Mesendoderm (in vitro differentiated cells): ENCODE data around the gene STOM.

Experiments used
- DNase-seq: peaks from one replicate; pipeline ENCODE4 v3.0.0; 2013
- H2AK5ac ChIP-seq: 2 replicates; pipeline ENCODE4 v1.6.1; 2013; ENCODE audit warnings: low read length, inconsistent platforms
- H2BK120ac ChIP-seq: 2 replicates; pipeline ENCODE4 v1.6.1; 2013; ENCODE audit warnings: low read depth, mild to moderate bottlenecking, low read length, moderate library complexity, mixed read lengths
- H2BK15ac ChIP-seq: replicated peaks from 2 replicates; pipeline ENCODE4 v1.6.1; 2013; ENCODE audit warnings: low read depth, mild to moderate bottlenecking, moderate library complexity
- H2BK5ac ChIP-seq: 2 replicates; pipeline ENCODE4 v1.6.1; 2013; ENCODE audit warnings: low read length, inconsistent platforms
- H3K18ac ChIP-seq: 2 replicates; pipeline ENCODE4 v1.6.1; 2013; ENCODE audit warnings: mild to moderate bottlenecking, low read length, mixed read lengths
- H3K23ac ChIP-seq: one replicate; pipeline ENCODE4 v1.6.1; 2013; ENCODE audit warnings: low read length
- H3K27ac ChIP-seq: 2 replicates; pipeline ENCODE4 v1.5.1; 2013; ENCODE audit warnings: low read depth, mild to moderate bottlenecking, inconsistent platforms, low read length, moderate library complexity
- H3K27me3 ChIP-seq: 2 replicates; pipeline ENCODE4 v1.6.1; 2013; ENCODE audit warnings: low read length, control low read depth, mild to moderate bottlenecking, inconsistent platforms; ENCODE audit not compliant: insufficient read depth, poor library complexity
- H3K36me3 ChIP-seq: 2 replicates; pipeline ENCODE4 v1.6.1; 2013; ENCODE audit warnings: low read length, inconsistent platforms; ENCODE audit not compliant: control insufficient read depth, insufficient read depth
- H3K4ac ChIP-seq: one replicate; pipeline ENCODE4 v1.6.1; 2013; ENCODE audit warnings: low read depth, mild to moderate bottlenecking, low read length, moderate library complexity
- H3K4me1 ChIP-seq: 2 replicates; pipeline ENCODE4 v1.6.1; 2013; ENCODE audit warnings: low read depth, low read length, inconsistent platforms; ENCODE audit not compliant: control insufficient read depth
- H3K4me2 ChIP-seq: 2 replicates; pipeline ENCODE4 v1.6.1; 2013; ENCODE audit warnings: low read length
- H3K4me3 ChIP-seq: 2 replicates; pipeline ENCODE4 v1.5.1; 2013; ENCODE audit warnings: mild to moderate bottlenecking, low read length
- H3K56ac ChIP-seq: one replicate; pipeline ENCODE4 v1.6.1; 2013; ENCODE audit warnings: low read length
- H3K79me1 ChIP-seq: 2 replicates; pipeline ENCODE4 v1.6.1; 2013; ENCODE audit warnings: low read length, inconsistent platforms
- H3K79me2 ChIP-seq: 2 replicates; pipeline ENCODE4 v1.6.1; 2013; ENCODE audit warnings: mild to moderate bottlenecking, low read length; ENCODE audit not compliant: control insufficient read depth, insufficient read depth
- H3K9ac ChIP-seq: 2 replicates; pipeline ENCODE4 v1.6.1; 2013; ENCODE audit warnings: low read length, inconsistent platforms
- H4K5ac ChIP-seq: one replicate; pipeline ENCODE4 v1.6.1; 2013; ENCODE audit warnings: low read length
- H4K8ac ChIP-seq: one replicate; pipeline ENCODE4 v1.6.1; 2013; ENCODE audit warnings: low read depth, mild to moderate bottlenecking, control low read depth, low read length, moderate library complexity
- WGBS: extraction: QIAGEN DNeasy Blood & Tissue Kit; methylation state at CpG from one replicate; pipeline ENCODE4 v1.1.7; 2013; ENCODE audit warnings: low lambda C conversion rate, missing lambda C conversion rate; ENCODE audit not compliant: insufficient coverage; ENCODE audit errors: extremely low coverage; 5-methylcytosine and 5-hydroxymethylcytosine counted together

Gene STOM

DNA sequence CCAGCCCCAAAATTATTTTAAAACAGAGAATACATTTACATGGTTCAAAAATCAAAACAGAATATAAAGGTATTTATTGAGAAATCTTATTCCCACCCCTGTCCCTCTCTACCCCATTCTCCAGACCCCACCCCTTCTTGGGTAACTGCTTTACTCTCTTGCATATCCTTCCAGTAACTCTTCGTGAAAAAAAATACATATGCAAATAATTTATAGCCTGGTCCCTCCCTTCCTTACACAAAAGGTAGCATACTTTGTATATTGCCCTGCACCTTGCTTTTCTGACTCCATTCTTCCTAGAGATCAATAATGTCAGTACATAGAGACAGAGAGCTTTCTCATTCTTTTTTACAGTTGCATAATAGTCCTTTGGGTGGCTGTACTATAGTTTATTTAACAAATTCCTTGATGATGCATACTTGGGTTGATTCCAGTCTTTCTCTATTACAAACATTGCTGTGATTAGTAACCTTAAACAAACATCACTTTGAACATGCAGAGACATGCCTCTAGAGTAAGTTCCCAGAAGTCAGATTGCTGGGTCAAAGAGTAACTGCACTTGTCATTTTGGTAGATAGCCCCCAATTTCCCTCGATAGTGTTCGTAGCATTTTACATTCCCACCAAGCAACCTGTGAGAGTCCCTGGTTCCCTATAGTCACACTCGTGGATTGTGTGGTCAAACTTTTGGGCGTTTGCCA, 47.9 kb downstream of the STOM start:
- DNase-seq: no peak
- Histone ChIP-seq H3K4me1 (no peaks in the 10 kb centered on the region), H2BK5ac (no peak overlapping the region), H3K4me2 (no peak overlapping the region), H3K27ac (no peak overlapping the region), H3K79me2 (no peaks in the 10 kb centered on the region), H2BK15ac (no peak overlapping the region), H3K18ac (no peak overlapping the region), H3K36me3 (no peaks in the 10 kb centered on the region), H3K27me3 (no peaks in the 10 kb centered on the region), H4K5ac (no peak overlapping the region), H3K4me3 (no peak overlapping the region), H4K8ac (no peak overlapping the region), H3K56ac (no peak overlapping the region), H3K23ac (no peak overlapping the region), H2BK120ac (no peak overlapping the region), H3K9ac (no peak overlapping the region), H3K79me1 (no peaks in the 10 kb centered on the region), H2AK5ac (no peak overlapping the region), H3K4ac (no peak overlapping the region)
- WGBS: no CpG with 5 or more reads among the region's 5 CpGs

DNA sequence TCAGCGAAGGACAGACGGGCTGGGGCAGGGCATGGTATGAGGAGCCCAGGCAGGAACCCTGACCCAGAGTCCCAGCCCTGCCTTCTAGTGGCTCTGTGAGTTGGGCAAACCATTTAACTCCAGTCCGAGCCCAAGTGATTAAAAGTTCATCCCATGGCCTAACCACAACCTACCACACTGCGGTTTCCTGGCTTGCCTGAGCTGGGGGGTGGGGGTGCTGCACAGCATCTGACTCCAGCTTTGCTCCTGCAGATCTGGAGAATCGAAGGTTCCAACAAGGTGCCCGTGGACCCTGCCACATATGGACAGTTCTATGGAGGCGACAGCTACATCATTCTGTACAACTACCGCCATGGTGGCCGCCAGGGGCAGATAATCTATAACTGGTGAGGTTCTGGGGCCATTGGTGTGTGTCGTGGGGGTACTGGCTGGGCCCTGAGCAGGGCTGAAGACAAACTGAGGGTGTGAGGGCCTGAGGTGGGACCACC, 49.0 kb downstream of the STOM start:
- Histone ChIP-seq H3K18ac (no peak overlapping the region), H3K4me1 (no peaks in the 10 kb centered on the region), H3K56ac (no peak overlapping the region), H3K27me3 (no peaks in the 10 kb centered on the region), H2BK15ac (no peak overlapping the region), H3K23ac (no peak overlapping the region), H2BK5ac (no peak overlapping the region), H4K5ac (no peak overlapping the region), H2BK120ac (no peak overlapping the region), H4K8ac (no peak overlapping the region), H3K79me1 (no peaks in the 10 kb centered on the region), H3K4me3 (no peak overlapping the region), H3K79me2 (no peaks in the 10 kb centered on the region), H3K4me2 (no peak overlapping the region), H3K4ac (no peak overlapping the region), H3K27ac (no peak overlapping the region), H3K9ac (no peak overlapping the region), H3K36me3 (no peaks in the 10 kb centered on the region), H2AK5ac (no peak overlapping the region)
- no CpG with 5 or more reads among the region's 10 CpGs for WGBS
- no peak for DNase-seq

DNA sequence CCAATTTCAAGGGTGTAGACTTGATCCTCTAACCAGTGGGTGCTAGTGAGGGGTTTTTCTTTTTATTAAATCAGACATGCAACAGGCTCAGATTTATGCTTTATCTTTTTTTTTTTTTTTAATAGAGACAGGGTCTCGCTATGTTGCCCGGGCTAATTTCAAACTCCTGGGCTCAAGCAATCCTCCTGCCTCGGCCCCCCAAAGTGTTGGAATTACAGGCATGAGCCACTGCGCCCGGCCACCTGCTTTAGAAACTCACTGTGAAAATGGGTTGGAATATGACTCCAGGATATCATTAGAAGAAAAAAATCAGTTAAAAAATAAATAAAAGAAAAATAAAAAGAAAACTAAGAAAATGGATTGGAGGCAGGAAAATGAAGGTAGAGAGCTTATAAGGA, 50.7 kb downstream of the STOM start:
- Histone ChIP-seq H2AK5ac (no peak overlapping the region), H3K27me3 (no peaks in the 10 kb centered on the region), H4K8ac (no peak overlapping the region), H3K56ac (no peak overlapping the region), H4K5ac (no peak overlapping the region), H3K36me3 (no peaks in the 10 kb centered on the region), H2BK15ac (no peak overlapping the region), H3K4me2 (no peak overlapping the region), H3K23ac (no peak overlapping the region), H2BK5ac (no peak overlapping the region), H3K18ac (no peak overlapping the region), H3K79me1 (no peaks in the 10 kb centered on the region), H3K4ac (no peak overlapping the region), H3K79me2 (no peaks in the 10 kb centered on the region), H3K4me3 (no peak overlapping the region), H3K9ac (no peak overlapping the region), H3K27ac (no peak overlapping the region), H2BK120ac (no peak overlapping the region), H3K4me1 (no peaks in the 10 kb centered on the region)
- DNase-seq: no peak
- no CpG with 5 or more reads among the region's 5 CpGs for WGBS

DNA sequence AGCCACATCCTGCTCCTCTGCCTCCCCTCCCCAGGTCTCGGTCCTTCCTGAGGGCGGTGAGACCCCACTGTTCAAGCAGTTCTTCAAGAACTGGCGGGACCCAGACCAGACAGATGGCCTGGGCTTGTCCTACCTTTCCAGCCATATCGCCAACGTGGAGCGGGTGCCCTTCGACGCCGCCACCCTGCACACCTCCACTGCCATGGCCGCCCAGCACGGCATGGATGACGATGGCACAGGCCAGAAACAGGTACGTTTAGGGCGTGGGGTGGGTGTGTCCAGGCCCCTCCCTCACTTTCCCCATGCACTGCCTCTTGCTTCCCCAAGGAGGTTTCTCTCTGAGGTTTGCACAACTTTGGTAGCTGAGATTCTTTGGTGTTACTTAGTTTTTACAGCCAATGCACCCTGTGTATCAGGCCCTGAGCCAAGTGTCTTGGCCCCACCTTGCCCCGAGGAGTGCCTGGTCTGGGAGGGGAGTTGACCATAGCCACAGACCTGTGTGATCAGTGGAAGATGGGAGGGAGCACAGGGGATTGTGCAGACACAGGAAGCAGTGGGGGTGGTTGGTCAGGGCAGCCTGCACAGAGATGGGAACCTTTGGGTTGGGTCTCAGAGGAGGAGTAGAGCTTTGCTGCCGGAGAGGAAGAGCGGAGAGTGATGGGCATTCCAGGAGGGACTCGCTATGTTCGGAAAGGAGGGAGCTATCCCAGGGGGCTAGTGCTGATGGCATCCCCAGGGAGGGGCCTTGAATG, 51.2 kb downstream of the STOM start:
- no peak overlapping the region for H4K5ac ChIP-seq
- no peaks in the 10 kb centered on the region for H3K79me1 ChIP-seq
- H3K9ac ChIP-seq: no peak overlapping the region
- no peaks in the 10 kb centered on the region for H3K36me3 ChIP-seq
- no peak overlapping the region for H3K18ac ChIP-seq
- no peak overlapping the region for H3K4ac ChIP-seq
- H2BK5ac ChIP-seq: no peak overlapping the region
- H3K27ac ChIP-seq: no peak overlapping the region
- H3K4me3 ChIP-seq: no peak overlapping the region
- no peak for DNase-seq
- H3K4me2 ChIP-seq: no peak overlapping the region
- no peak overlapping the region for H3K56ac ChIP-seq
- no peaks in the 10 kb centered on the region for H3K4me1 ChIP-seq
- no peak overlapping the region for H2BK120ac ChIP-seq
- no peak overlapping the region for H3K23ac ChIP-seq
- no peak overlapping the region for H2AK5ac ChIP-seq
- H4K8ac ChIP-seq: no peak overlapping the region
- no CpG with 5 or more reads among the region's 19 CpGs for WGBS
- H3K79me2 ChIP-seq: no peaks in the 10 kb centered on the region
- no peaks in the 10 kb centered on the region for H3K27me3 ChIP-seq
- H2BK15ac ChIP-seq: no peak overlapping the region

DNA sequence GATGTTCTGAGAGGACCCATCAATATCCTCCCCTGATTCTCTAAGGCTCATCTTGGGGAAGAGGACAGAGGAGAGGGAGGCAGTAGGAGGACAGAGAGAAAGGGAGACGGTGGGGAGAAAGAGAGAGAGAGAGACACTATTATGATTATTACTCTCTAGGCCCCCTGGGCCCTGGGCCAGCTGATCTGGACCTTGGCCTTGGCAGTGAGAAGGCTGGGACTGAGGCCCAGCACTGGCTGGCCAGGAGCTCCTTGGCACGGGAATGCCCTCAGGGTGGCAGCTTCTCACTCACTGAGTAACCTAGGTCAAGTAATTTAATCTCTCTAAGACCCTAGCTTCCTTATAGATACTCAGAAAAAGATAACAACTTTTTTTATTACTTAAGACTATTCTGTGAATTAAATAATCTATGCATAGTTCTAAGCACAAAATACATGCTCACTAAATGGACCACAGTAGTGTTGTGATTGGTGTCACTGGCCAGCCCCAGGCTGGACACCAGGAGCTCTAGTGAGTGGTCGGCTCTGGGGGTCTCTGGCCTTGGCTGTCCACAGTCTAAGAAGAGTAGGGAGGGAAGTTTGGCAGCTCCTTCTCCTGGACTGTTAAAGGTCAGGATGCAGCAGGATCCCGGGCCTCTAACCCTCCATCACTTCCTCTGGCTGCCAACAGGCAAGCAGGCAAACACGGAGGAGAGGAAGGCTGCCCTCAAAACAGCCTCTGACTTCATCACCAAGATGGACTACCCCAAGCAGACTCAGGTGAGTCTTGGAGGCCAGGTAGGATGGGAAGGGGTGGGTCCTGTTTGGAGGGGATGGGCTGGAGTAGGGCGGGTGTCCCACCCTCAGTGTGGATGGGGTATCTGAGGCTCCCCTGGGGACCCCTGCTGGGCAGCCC, 52.1 kb downstream of the STOM start:
- H3K56ac ChIP-seq: no peak overlapping the region
- no peak overlapping the region for H3K4me3 ChIP-seq
- no CpG with 5 or more reads among the region's 6 CpGs for WGBS
- H4K5ac ChIP-seq: no peak overlapping the region
- H3K9ac ChIP-seq: no peak overlapping the region
- no peak overlapping the region for H3K4ac ChIP-seq
- H3K27ac ChIP-seq: no peak overlapping the region
- H3K4me2 ChIP-seq: no peak overlapping the region
- no peak overlapping the region for H2BK5ac ChIP-seq
- H3K27me3 ChIP-seq: no peaks in the 10 kb centered on the region
- H3K4me1 ChIP-seq: no peaks in the 10 kb centered on the region
- H2AK5ac ChIP-seq: no peak overlapping the region
- no peaks in the 10 kb centered on the region for H3K36me3 ChIP-seq
- H3K79me2 ChIP-seq: no peaks in the 10 kb centered on the region
- no peak for DNase-seq
- H4K8ac ChIP-seq: no peak overlapping the region
- H2BK15ac ChIP-seq: no peak overlapping the region
- H2BK120ac ChIP-seq: no peak overlapping the region
- no peak overlapping the region for H3K18ac ChIP-seq
- H3K79me1 ChIP-seq: no peaks in the 10 kb centered on the region
- no peak overlapping the region for H3K23ac ChIP-seq
